NCI-H2081 treated with DMSO at 0.1 percent for 48 hours (cell line): ENCODE data around the gene HSD17B1.
"Not testable (repeated sequence)": the region's sequence is repeated elsewhere in the genome, so short reads cannot be mapped to it uniquely, and the experiment has no call there.

Experiments
- DNase-seq: peaks from one replicate; lab custom pipeline; 2025; lab: John Stamatoyannopoulos, UW

HSD17B1 gene

DNA sequence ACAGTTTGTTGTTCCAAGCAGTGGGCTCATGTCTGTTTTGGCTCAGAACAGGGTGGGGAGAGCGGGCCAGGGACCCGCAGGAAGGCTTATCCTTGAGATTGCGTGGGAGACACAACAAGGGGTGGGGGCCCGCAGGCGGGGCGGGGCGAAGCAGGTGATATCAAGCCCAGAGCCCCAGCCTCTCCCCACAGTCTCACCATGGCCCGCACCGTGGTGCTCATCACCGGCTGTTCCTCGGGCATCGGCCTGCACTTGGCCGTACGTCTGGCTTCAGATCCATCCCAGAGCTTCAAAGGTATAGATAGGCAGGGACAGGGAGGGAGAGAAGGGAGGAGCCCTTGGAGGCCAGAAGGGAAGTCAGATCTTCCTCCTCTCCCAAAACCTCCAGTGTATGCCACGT, at the start of gene HSD17B1:
TSS of gene HSD17B1 (plus strand) at position 188 of the 400 bp plus-strand sequence. CDS start at position 199, 11 bp downstream.
- not testable (repeated sequence) for DNase-seq

- DNase-seq = no peak
Measured at GRCh38 chr17:42502926-42503325, 49.8 kb upstream of the HSD17B1 start.

GRCh38 chr17:42507671-42508070, 45.1 kb upstream of the HSD17B1 start:
- DNase-seq = no peak

- no peak for DNase-seq
Measured at GRCh38 chr17:42508426-42509165, 44.1 kb upstream of the HSD17B1 start.

DNA sequence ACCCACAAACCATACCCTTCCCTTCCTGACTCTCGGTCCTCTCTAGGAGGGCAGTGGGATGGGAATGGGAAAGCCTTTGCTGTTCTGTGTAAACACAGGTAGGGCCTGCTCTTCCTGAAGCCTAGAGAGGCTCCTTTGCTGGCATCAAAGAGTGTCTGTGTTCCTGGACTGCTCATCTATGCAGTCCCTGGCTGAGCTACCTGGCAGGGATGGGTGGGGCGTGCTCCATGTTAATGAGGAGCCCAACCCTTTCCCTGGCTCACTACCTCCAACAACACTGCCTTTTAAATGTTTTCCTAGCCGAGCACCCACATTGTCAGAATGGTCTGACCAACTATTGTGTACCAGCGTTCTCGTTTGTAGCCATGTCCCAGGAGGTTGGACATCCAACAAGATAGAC, 43.3 kb upstream of the HSD17B1 start:
- no peak for DNase-seq

DNA sequence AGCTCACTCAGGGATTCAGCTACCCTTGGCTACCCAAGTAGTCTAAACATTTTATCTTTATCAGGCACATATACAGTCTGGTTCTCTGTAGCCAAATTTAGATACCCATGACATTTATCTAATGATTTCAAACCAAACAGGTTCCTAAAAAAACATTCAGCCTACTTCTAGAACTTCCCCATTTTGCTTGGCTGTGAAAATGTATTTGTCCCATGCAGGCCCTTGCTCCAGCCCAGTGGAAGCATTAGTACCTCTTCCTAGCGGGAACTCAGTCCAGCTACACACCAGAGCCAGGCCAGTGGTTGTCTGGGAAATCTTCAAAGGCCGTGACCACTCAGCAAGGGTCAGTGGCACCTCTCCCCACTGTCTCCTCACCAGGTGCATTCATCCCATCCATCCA, 42.9 kb upstream of the HSD17B1 start:
- DNase-seq = no peak

- no peak for DNase-seq
Measured at GRCh38 chr17:42512246-42512645, 40.5 kb upstream of the HSD17B1 start.

DNA sequence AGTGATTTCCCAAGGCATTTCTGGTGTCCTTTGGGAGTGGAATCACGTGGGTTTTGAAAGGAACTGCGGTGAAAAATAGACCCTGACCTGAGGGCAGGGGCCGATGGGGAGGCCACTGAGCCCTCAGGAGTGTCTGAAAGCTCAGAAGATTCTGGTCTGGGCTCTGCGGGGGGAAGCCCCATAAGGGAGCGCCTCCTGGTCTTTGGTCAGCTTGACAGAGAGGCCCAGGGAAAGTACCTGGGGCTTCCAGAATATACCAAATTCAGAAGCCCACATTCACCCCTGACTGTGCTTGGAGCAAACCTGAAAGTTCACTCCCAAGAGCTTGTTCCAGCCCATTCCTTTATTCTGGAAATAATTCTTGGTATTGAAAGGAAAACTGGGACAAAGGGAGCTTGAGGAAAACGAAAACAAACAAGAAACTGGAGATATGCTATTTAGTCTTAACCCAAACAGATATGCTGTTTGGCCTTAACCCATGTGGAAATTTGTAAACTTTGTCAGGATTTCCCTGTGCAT, 39.9 kb upstream of the HSD17B1 start:
- DNase-seq = no peak

GRCh38 chr17:42513686-42514085, 39.0 kb upstream of the HSD17B1 start:
- no peak for DNase-seq

DNA sequence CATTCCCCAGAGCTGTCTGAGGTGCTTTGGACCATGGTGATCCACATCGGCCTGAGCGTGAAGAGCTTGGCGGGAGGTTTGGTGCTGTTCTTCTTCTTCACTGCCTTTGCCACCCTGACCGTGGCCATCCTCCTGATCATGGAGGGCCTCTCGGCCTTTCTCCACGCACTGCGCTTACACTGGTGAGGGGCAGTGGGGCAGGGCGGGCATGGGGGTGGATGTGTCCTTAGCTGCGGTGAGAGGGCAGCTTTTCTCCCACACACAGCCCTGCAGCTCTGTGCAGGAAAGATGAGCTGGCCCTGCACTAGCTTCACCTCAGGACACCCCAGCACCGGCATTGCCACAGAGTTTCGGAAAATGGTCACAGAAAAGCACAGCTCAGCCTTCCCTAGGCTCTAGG, 38.4 kb upstream of the HSD17B1 start:
- no peak for DNase-seq

DNA sequence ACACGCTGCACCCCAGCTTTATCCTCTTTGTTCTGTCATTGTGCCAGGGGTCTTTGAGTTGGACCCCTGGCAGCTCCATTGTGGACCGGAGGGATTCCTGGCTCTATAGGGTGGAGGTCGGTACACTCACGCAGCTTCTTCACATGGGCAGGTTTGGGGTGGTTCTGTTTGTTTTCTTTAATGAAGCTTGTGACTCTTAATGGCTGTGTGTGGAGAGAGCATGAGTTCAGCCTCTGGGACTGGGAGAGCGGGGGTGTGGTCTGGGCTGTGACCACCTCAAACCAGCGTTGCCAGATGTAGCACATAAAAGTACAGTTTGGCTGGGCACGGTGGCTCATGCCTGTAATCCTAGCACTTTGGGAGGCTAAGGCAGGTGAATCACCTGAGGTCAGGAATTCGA, 37.9 kb upstream of the HSD17B1 start:
- DNase-seq = no peak

DNA sequence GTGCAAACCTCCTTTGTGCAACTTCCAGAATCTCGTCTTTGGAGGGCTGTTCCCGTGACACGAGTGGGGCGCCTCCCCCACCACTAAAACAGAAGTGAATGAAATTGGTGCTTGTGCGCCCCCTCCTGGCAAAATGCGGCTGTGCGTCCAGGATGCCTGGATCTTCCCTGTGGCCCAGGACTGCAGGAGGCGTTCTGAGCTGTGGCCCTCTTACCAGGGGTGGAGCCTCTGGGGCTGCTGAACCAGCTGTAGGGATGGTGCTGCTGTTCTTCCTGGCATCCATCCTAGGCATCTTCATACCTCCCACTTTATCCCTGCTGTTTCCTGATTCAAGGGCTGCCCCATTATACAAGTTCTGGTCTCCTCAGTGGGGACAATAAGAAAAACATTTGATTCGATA, 35.2 kb upstream of the HSD17B1 start:
- no peak for DNase-seq

DNA sequence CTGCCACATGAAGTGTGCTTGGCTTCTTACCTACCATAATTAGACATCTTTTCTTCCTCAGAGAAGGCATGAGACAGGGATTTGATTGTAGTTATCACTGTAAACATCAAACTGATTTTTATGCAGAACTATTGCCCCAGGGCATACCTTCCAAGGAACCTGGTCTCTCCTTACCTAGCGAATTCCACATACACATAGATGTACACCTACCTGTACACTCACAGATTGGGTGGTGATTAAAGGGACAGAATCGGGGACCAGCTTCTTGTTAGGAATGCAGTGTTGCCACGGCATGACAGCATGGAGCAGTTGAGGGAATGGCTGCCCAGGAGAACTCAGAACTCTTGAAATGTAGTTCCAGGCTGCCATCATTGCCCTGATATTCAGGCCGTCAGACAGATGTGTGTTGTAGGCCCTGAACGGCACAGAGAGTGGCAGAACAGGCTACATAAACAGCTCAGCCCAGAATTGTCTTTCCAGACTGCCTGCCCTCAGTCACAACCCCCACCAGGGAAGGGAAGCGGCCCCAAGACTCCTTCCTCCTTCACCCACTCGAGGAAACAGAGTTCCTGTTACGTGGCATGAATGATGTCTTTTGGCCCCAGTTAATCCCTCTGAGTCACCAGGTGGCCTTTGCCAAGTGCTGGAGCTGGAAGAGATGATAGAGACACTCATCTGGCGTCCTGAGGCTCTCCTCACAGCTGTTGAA, 34.5 kb upstream of the HSD17B1 start:
- DNase-seq = no peak

DNA sequence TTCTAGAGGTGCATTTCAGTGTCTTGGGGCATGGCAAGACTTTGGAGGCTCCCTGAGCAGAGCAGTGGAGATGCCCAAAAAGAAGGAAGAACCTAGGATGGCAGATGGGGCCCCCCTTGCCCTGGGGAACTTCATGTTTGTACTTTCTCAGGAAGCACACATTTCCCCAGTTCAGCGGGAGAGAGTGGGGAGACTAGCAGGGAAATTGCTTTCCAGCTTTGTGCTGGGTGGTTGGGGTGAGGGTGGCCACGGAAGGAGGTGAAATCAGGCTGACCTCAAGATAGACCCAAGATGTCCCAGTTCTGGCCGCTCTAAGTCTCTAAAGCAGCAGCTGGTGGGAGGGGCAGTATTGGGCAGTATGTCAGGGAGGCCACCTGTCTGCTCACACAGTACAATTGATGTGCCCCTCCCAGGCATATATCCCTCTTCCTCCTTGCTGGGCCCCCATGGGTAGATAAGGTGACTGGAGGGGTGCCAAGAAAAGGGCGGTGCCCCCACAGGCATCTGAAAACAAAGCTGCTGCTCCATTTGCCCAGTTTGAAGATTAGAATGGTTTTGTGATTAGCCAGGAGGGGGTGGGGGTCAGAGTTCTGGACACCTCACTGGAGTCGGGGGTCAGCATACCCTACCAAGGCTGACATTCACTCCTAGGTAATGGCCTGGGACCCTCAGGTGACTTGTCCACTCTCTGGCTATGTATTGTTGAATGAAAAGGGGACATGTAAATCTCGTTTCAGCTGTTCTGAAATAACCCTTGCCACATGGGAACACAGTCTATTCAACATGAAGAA, 33.8 kb upstream of the HSD17B1 start:
- DNase-seq = no peak

DNA sequence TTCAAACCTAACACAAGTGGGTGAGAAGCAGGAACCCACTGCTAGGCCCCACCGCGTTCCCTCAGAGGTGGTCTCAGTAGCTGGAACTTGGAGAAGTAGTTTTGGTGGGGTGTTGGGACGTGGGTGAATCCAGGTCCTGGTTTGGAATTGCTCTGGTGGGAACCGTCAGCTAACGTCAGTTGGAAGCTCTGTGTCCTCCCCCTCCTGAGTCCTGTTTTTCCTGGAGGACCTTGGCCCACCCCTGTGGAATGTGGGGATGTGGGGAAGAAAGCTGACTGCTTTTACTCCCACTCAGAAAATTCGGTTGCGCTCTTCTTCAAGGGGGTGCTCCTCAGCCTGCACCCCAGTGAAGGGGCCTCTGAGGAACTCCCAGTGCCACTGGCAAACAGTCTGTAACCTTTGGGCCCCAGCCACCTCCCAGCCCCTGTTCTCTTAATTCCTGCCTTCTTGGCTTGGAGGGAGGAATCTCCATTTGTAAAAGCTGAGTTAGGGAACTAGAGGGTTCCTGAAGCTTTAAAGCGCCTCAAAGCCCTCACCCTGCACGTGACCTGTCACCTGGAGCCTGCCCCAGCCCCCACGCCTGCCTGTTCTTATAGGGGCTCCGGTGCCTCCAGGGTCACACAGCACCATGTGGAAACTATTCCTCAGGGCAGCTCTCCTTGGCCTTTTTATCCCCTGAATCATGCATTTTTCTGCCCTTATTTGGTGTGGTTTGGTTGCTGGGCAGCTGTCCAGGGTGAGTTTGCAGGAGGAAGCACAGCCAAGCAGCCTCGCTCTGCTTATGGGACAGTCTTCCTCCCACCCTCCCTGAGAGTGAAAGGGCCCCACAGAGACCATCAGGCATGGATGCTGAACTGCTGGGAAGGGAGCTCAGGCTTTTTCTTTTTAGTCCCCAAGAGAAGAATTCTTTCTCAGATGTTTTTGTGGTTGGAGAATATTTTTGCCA, 32.9 kb upstream of the HSD17B1 start:
- DNase-seq = no peak

DNA sequence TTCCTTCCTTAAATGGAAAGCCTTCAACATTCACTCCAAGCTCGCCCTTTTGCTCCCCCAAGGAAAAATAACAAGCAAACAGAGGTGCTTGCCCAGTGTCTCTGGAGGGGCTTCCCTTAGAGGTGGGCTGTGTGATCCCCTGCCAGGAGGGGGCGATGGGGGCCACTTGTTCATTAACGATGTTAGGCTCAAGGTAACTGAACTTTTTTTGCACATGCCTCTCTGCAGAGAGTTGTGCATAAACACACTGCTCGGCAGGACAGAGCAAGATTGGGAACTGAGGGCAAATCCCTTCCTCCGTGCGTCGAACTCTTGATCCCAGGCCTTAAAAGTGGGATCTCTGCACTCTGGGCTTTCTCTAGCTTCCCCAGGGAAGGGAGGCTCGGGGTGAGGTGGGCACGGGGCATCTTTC, 32.2 kb upstream of the HSD17B1 start:
- DNase-seq = no peak

- DNase-seq = no peak
Measured at GRCh38 chr17:42521036-42521435, 31.7 kb upstream of the HSD17B1 start.

DNA sequence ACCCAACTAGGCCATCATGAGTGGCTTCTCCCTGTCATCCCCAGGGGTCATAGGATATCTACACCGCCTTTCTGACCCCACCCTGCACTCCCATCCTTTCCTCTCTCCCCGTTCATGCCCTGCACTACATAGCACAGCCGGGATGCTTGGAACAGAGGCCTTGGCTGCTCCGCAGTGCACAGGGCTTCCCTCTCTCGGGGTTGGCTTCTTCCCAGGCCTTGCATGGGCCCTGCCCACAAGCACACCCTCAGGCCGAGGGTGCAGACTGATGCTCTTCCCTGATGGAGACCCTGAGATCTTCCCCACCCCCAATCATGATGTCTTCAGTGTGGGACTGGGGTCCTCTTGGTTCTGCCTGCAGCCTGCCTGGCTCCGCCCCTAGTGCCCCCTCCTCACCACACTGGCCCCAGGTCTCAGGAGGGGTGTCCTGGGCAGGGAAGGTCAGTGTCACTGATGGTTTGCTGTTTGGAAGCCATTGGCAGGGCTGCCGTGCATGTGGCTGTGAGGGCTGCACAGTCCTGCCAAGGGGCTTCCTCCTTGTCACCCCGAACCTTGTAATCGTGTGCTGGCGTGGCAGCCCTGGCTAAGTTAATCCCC, 31.0 kb upstream of the HSD17B1 start:
- DNase-seq = no peak

DNA sequence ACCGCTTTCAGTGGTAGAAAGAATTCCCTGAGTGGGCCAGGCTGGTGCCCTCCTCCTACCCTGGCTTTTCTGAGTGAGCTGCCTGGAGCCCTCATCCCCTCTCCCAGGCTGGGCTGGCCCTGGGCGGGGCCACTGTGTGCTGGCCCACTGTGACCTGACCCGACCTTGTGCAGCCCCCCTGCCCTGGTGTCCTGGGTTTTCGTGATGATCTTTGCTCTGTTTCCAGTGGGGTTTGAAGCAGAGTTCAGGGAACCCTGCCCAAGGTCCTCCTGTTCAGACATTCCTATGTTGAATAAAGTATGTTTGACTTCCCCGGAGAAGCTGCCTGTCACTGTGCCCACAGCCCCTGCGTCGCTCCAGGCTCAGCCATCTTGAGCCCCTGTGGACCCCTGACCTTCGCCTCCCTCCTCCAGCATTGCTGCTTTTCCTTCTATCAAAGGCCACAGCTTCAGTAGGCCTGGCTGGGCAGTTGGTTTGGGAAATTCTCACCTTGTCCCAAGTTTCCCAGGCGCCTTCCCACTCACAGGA, 30.4 kb upstream of the HSD17B1 start:
- no peak for DNase-seq

DNA sequence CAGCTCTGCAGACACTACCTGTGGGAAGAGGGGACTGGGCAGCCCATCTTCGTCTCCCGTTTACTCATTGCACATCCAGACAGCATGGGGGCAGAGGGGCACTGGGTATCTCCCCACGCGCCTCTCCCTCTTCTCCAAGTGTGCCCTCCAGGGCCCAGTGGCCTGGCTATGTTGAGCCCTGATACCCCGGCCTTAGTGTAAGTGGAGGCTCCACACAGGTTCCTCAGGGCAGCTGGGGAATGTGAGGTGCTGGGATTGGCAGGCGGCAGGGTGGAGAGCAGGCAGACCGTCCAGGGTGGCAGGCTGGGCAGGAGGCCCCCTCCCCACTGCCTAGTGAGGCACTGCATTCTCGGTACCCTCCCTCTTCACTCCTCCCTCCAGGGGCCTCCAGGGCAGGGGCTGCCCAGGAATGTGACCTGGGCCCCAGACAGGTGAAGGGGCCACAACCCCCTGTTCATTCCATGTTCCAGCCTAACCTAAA, 29.9 kb upstream of the HSD17B1 start:
- DNase-seq = no peak

GRCh38 chr17:42525221-42525620, 27.5 kb upstream of the HSD17B1 start:
- DNase-seq = no peak
